Calu3 (cell line): ENCODE measurements around the gene ATP5PB. TPM values are rescaled to one million over a fixed set of nuclear protein-coding genes. Genes with fewer than 3 reads are reported as not detected.

Experiments used
- BruUV-seq: library from RNA; stranded (reverse); fragments of 400-500 nt; replicated peaks from 2 replicates; lab custom pipeline; 2021; lab: Mats Ljungman, UMichigan
- CTCF ChIA-PET: fragments of 300-600 bp; sonication (Branson Sonifier 250); formaldehyde crosslinking; loops from one replicate; lab custom pipeline; 2022; ENCODE audit warnings: antibody characterized with exemption; lab: Charles Lee
- DNase-seq: peaks from one replicate; pipeline ENCODE4 v3.0.0; 2022
- H3K27ac Mint-ChIP-seq: one replicate; pipeline ENCODE4 v1.8.0; 2022; ENCODE audit warnings: mixed read lengths; ENCODE audit not compliant: unreplicated experiment
- H3K27me3 Mint-ChIP-seq: one replicate; pipeline ENCODE4 v1.8.0; 2022; ENCODE audit warnings: mixed read lengths; ENCODE audit not compliant: unreplicated experiment
- H3K36me3 Mint-ChIP-seq: one replicate; pipeline ENCODE4 v1.8.0; 2022; ENCODE audit warnings: mild to moderate bottlenecking, moderate library complexity, mixed read lengths; ENCODE audit not compliant: insufficient read depth, unreplicated experiment
- H3K4me1 Mint-ChIP-seq: one replicate; pipeline ENCODE4 v1.8.0; 2022; ENCODE audit warnings: mild to moderate bottlenecking, low read depth, mixed read lengths; ENCODE audit not compliant: unreplicated experiment
- H3K4me3 Mint-ChIP-seq: one replicate; pipeline ENCODE4 v1.8.0; 2022; ENCODE audit warnings: mild to moderate bottlenecking, low read depth, moderate library complexity, mixed read lengths; ENCODE audit not compliant: unreplicated experiment
- H3K9me3 Mint-ChIP-seq: one replicate; pipeline ENCODE4 v1.8.0; 2022; ENCODE audit warnings: low read depth, mixed read lengths; ENCODE audit not compliant: unreplicated experiment
- intact Hi-C: fragments of 100-400 bp; cut with micrococcal nuclease; formaldehyde crosslinking; loops from one replicate; pipeline ENCODE4 v1.10.0; 2022; ENCODE audit not compliant: unreplicated experiment
- total RNA-seq: library from RNA; stranded (reverse); gene quantifications from 2 replicates; pipeline ENCODE4 v1.2.3, GENCODE V29; 2022
- TF ChIP-seq, protein P1 (sequence below): fragments of 200-600 bp; IDR thresholded peaks from one replicate; pipeline ENCODE4 v1.8.0; 2022; ENCODE audit warnings: antibody characterized with exemption; ENCODE audit not compliant: unreplicated experiment

Gene ATP5PB
- total RNA-seq, 1 experiment from 2014 or later: 157 TPM

- intact Hi-C loops: no loop called here
- DNase-seq: no peak
- TF ChIP-seq, protein P1, sequence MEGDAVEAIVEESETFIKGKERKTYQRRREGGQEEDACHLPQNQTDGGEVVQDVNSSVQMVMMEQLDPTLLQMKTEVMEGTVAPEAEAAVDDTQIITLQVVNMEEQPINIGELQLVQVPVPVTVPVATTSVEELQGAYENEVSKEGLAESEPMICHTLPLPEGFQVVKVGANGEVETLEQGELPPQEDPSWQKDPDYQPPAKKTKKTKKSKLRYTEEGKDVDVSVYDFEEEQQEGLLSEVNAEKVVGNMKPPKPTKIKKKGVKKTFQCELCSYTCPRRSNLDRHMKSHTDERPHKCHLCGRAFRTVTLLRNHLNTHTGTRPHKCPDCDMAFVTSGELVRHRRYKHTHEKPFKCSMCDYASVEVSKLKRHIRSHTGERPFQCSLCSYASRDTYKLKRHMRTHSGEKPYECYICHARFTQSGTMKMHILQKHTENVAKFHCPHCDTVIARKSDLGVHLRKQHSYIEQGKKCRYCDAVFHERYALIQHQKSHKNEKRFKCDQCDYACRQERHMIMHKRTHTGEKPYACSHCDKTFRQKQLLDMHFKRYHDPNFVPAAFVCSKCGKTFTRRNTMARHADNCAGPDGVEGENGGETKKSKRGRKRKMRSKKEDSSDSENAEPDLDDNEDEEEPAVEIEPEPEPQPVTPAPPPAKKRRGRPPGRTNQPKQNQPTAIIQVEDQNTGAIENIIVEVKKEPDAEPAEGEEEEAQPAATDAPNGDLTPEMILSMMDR: no peak
- Mint-ChIP-seq H3K4me1 (no peaks in the 10 kb centered on the region), H3K27ac (no peak overlapping the region), H3K4me3 (no peak overlapping the region), H3K36me3 (no peaks in the 10 kb centered on the region), H3K9me3 (peaks cover 2% of the 10 kb centered on the region), H3K27me3 (peaks cover 79% of the 10 kb centered on the region)
- CTCF ChIA-PET: no interaction called here
- BruUV-seq: no TSS peak
These were observed 47.1 kb downstream of the ATP5PB start for GRCh38 chr1:111496398-111496797.

GRCh38 chr1:111497592-111497991, 48.3 kb downstream of the ATP5PB start:
- Mint-ChIP-seq H3K27ac (no peak overlapping the region), H3K27me3 (peaks cover 77% of the 10 kb centered on the region), H3K4me1 (no peaks in the 10 kb centered on the region), H3K36me3 (no peaks in the 10 kb centered on the region), H3K9me3 (peaks cover 2% of the 10 kb centered on the region), H3K4me3 (no peak overlapping the region)
- CTCF ChIA-PET: no interaction called here
- TF ChIP-seq, protein P1: no peak
- no peak for DNase-seq
- no TSS peak for BruUV-seq
- intact Hi-C loops: no loop called here

DNA sequence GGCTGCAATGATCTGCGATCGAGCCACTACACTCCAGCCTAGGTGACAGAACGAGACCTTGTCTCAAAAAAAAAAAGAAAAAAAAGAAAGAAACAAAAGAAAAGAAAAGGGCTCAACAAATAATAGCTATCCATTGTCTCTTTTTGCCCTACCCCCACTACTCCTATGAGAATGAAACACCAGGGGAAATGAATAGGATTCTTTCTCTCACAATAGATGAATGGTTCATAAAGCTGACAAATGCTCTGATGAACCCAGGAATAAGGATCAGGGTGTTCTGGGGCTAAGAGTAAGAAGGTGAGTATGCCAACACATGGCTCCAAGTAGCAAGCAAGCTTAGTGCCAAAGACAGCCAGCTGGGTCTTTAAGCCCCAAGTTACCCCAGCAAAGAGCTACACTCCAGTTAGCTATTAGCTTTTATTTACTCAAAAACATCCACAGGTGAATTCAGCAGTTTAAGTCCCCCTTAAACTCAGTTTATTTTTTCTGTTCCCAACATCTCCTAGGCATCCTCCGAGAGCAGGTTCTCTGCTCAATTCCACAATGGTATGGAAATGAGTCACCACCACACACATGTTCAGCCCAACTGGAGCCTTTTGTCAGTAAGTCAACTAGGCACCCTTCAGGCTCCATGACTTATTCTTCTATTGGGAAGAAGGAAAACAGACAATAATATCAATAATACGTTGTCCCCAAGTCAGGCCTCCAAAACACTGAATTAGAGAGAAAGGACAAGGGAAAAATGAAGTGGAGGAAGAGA, 49.9 kb downstream of the ATP5PB start:
- H3K27me3 Mint-ChIP-seq: peaks cover 64% of the 10 kb centered on the region
- H3K9me3 Mint-ChIP-seq: peaks cover 2% of the 10 kb centered on the region
- intact Hi-C loops: no loop called here
- no peaks in the 10 kb centered on the region for H3K4me1 Mint-ChIP-seq
- no peak for DNase-seq
- TF ChIP-seq, protein P1: no peak
- no peaks in the 10 kb centered on the region for H3K36me3 Mint-ChIP-seq
- no peak overlapping the region for H3K4me3 Mint-ChIP-seq
- CTCF ChIA-PET: interaction anchor here (1.2 kb wide), 1 partner anchor 17 kb away, joined by 3 read pairs; no protein-coding TSS in a partner anchor
- BruUV-seq: no TSS peak
- no peak overlapping the region for H3K27ac Mint-ChIP-seq

DNA sequence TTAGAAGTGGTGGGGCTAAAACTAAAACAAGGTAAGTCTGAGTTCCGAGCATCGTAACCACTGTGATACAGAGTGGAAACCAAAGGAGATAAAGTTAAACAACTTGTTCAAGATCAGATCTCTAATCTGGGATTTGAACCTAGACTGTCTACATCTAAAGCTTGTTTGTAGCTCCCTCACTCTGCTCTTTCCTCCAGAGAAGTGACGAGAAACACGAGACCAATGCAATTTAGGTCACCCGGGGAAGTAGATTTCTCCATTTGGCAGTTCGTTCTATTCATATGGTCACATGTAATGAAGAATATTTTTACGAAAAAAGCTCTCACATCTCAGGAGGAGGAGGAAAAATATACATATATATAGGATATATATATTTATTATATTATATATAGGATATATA, 52.4 kb downstream of the ATP5PB start:
- Mint-ChIP-seq H3K27me3 (peaks cover 40% of the 10 kb centered on the region), H3K4me1 (no peaks in the 10 kb centered on the region), H3K36me3 (no peaks in the 10 kb centered on the region), H3K27ac (no peak overlapping the region), H3K4me3 (no peak overlapping the region), H3K9me3 (no peaks in the 10 kb centered on the region)
- TF ChIP-seq, protein P1: no peak
- DNase-seq: no peak
- BruUV-seq: no TSS peak
- intact Hi-C loops: no loop called here
- CTCF ChIA-PET: interaction anchor here (0.6 kb wide), 1 partner anchor 254 kb away, joined by 4 read pairs; the partner anchor contains the start of gene DDX20
